NCI-H1436 (cell line): Measurements from ENCODE around the gene DCLK2.
A peak's percentile ranks its signal among the peaks of the same experiment; 100 is the strongest.

Experiments used
- DNase-seq: peaks from one replicate; lab custom pipeline; 2025; lab: John Stamatoyannopoulos, UW

DCLK2 gene

GRCh38 chr4:150240011-150240410 lies 161.8 kb downstream of the DCLK2 start:
- no peak for DNase-seq

- DNase-seq, result peak; percentile 9
Measured at GRCh38 chr4:150242820-150243458, 164.7 kb downstream of the DCLK2 start.

GRCh38 chr4:150243932-150244331 lies 165.7 kb downstream of the DCLK2 start:
- no peak for DNase-seq

- no peak for DNase-seq
Measured at GRCh38 chr4:150244600-150244999, 166.4 kb downstream of the DCLK2 start.

- no peak for DNase-seq
Measured at GRCh38 chr4:150247184-150247583, 168.9 kb downstream of the DCLK2 start.

- no peak for DNase-seq
Measured at GRCh38 chr4:150248181-150248580, 169.9 kb downstream of the DCLK2 start.

- DNase-seq, result no peak
Measured at GRCh38 chr4:150250293-150250997, 172.2 kb downstream of the DCLK2 start.

- no peak for DNase-seq
Measured at GRCh38 chr4:150250998-150251651, 172.9 kb downstream of the DCLK2 start.

- DNase-seq, result no peak
Measured at GRCh38 chr4:150251752-150252190, 173.5 kb downstream of the DCLK2 start.

GRCh38 chr4:150252306-150252705 lies 174.1 kb downstream of the DCLK2 start:
- no peak for DNase-seq

- no peak for DNase-seq
Measured at GRCh38 chr4:150252741-150253140, 174.5 kb downstream of the DCLK2 start.

- no peak for DNase-seq
Measured at GRCh38 chr4:150253416-150253815, 175.2 kb downstream of the DCLK2 start.

- DNase-seq, result no peak
Measured at GRCh38 chr4:150253965-150254630, 175.9 kb downstream of the DCLK2 start.

- no peak for DNase-seq
Measured at GRCh38 chr4:150255610-150256224, 177.5 kb downstream of the DCLK2 start.

- no peak for DNase-seq
Measured at GRCh38 chr4:150256225-150256620, 178.0 kb downstream of the DCLK2 start.

GRCh38 chr4:150256841-150257730 lies 178.8 kb downstream of the DCLK2 start:
- DNase-seq, result no peak

GRCh38 chr4:150258569-150258968 lies 180.3 kb downstream of the DCLK2 start:
- no peak for DNase-seq

- DNase-seq, result no peak
Measured at GRCh38 chr4:150259861-150260567, 181.8 kb downstream of the DCLK2 start.

- DNase-seq, result no peak
Measured at GRCh38 chr4:150261571-150261970, 183.3 kb downstream of the DCLK2 start.

- DNase-seq, result no peak
Measured at GRCh38 chr4:150262611-150263010, 184.4 kb downstream of the DCLK2 start.
